RWPE1 (cell line): ENCODE measurements around the gene SNORC.

Experiments
- CTCF ChIA-PET: fragments of 350-600 bp; sonication (Branson Sonifier 250); formaldehyde crosslinking; extraction: SDS; loops from one replicate; lab custom pipeline; 2021; lab: Yijun Ruan, JAX
- POLR2A ChIA-PET: fragments of 400-600 bp; formaldehyde crosslinking; extraction: SDS; loops from one replicate; lab custom pipeline; 2020; ENCODE audit warnings: antibody characterized with exemption; ENCODE audit not compliant: low non-redundant PET; lab: Yijun Ruan, JAX
- DNase-seq: peaks from one replicate; pipeline ENCODE4 v3.0.0; 2012; ENCODE audit warnings: low spot score
- H3K27ac ChIP-seq: fragments of 450-650 bp; 2 replicates; pipeline ENCODE4 v1.5.1; 2017
- CTCF ChIP-seq: fragments of 450-650 bp; conservative IDR thresholded peaks from 2 replicates; pipeline ENCODE4 v1.5.1; 2017; ENCODE audit warnings: low read depth, mild to moderate bottlenecking

SNORC gene

GRCh38 chr2:232875256-232876121 lies 5.4 kb downstream of the SNORC start:
- TF ChIP-seq CTCF, result no peak
- CTCF ChIA-PET, result no interaction called here
- H3K27ac ChIP-seq, result peak overlapping the region; percentile 72
- POLR2A ChIA-PET, result no interaction called here
- no peak for DNase-seq

GRCh38 chr2:232876161-232876977 lies 6.3 kb downstream of the SNORC start:
- POLR2A ChIA-PET, result no interaction called here
- CTCF ChIA-PET, result no interaction called here
- peak overlapping the region; percentile 72 for H3K27ac ChIP-seq
- DNase-seq, result peak; percentile 47
- 0 out of 2 replicates have a peak, but pooled peaks have one; percentile 10 for TF ChIP-seq CTCF

- ChIA-PET POLR2A (no interaction called here), CTCF (no interaction called here)
- peak; percentile 18 for DNase-seq
- no peak for TF ChIP-seq CTCF
- H3K27ac ChIP-seq, result peak overlapping the region; percentile 72
Measured at GRCh38 chr2:232876978-232877441, 6.9 kb downstream of the SNORC start.

GRCh38 chr2:232877940-232878511 lies 8.0 kb downstream of the SNORC start:
- no peak for TF ChIP-seq CTCF
- CTCF ChIA-PET, result interaction anchor here (0.5 kb wide), 3 partner anchors 354 to 429 kb away, joined by 3 to 5 read pairs (median 4); partner anchors contain the start of gene SAG
- POLR2A ChIA-PET, result no interaction called here
- no peak for DNase-seq
- peak overlapping the region; percentile 72 for H3K27ac ChIP-seq

- no peak for DNase-seq
- H3K27ac ChIP-seq, result peak overlapping the region; percentile 72
- ChIA-PET POLR2A (no interaction called here), CTCF (interaction anchor here (0.5 kb wide), 1 partner anchor 353 kb away, joined by 4 read pairs; no protein-coding TSS in a partner anchor)
- TF ChIP-seq CTCF, result no peak
Measured at GRCh38 chr2:232878855-232879617, 9.0 kb downstream of the SNORC start.
